ENCODE measurements around the gene TAPBPL.

The TAPBPL gene

DNA sequence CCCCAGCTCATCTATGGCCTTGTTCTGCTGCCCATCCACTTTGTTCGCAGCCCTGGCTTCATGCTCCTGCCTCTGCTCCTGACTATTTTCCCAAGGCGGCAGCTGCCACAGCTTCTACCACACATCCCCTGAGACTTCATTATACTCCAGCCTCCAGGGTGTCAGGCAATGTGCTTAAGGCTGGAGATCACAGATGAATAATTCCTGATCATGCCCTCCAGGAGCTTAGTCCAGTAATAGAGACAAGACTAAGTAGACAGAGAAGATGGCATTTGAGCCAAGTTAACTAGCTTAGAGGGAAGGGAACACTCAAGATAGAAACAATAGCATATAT, 7.1 kb downstream of the TAPBPL start:
- H3K4me1 ChIP-seq (ENCODE audit: insufficient read depth, low read length, poor library complexity, severe bottlenecking) = peaks cover 34% of the 10 kb centered on the region
- peaks cover 23% of the 10 kb centered on the region; the same call in 1 of the 2 replicates for H3K36me3 ChIP-seq (ENCODE audit: insufficient read depth, low read length)
- peaks cover 10% of the 10 kb centered on the region; the same call in 1 of the 2 replicates for H3F3A ChIP-seq (ENCODE audit: low read depth)
- TF ChIP-seq EZH2phosphoT487 (IDR thresholded peaks at IDR 0.05; ENCODE audit: borderline replicate concordance) = no peak
- TF ChIP-seq, protein P1, sequence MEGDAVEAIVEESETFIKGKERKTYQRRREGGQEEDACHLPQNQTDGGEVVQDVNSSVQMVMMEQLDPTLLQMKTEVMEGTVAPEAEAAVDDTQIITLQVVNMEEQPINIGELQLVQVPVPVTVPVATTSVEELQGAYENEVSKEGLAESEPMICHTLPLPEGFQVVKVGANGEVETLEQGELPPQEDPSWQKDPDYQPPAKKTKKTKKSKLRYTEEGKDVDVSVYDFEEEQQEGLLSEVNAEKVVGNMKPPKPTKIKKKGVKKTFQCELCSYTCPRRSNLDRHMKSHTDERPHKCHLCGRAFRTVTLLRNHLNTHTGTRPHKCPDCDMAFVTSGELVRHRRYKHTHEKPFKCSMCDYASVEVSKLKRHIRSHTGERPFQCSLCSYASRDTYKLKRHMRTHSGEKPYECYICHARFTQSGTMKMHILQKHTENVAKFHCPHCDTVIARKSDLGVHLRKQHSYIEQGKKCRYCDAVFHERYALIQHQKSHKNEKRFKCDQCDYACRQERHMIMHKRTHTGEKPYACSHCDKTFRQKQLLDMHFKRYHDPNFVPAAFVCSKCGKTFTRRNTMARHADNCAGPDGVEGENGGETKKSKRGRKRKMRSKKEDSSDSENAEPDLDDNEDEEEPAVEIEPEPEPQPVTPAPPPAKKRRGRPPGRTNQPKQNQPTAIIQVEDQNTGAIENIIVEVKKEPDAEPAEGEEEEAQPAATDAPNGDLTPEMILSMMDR (conservative IDR thresholded peaks at IDR 0.05; ENCODE audit: low read length) = no peak
- no peak overlapping the region for H2AFZ ChIP-seq (ENCODE audit: low read length)
- no peaks in the 10 kb centered on the region for H3K27me3 ChIP-seq (ENCODE audit: insufficient read depth, low read length, poor library complexity, severe bottlenecking)
- no peak overlapping the region for H3K4me2 ChIP-seq (ENCODE audit: low read depth, low read length, poor library complexity, severe bottlenecking)
- H3K9ac ChIP-seq (ENCODE audit: low read depth, low read length, poor library complexity, severe bottlenecking) = no peak overlapping the region
- no peaks in the 10 kb centered on the region for H3K9me2 ChIP-seq (replicated peaks; ENCODE audit: low read depth, low read length)
- H4K20me1 ChIP-seq (ENCODE audit: insufficient read depth, low read length, poor library complexity, severe bottlenecking) = no peaks in the 10 kb centered on the region
- no peaks in the 10 kb centered on the region for H3K9me3 ChIP-seq (ENCODE audit: insufficient read depth, low read depth, low read length)
- peaks cover 28% of the 10 kb centered on the region for H3K79me2 ChIP-seq (ENCODE audit: insufficient read depth, low read length)
- H3K4me3 ChIP-seq (ENCODE audit: low read length, poor library complexity, severe bottlenecking) = no peak overlapping the region

GRCh38 chr12:6460751-6461371, 9.0 kb downstream of the TAPBPL start:
- no peaks in the 10 kb centered on the region for H3K27me3 ChIP-seq (ENCODE audit: insufficient read depth, low read length, poor library complexity, severe bottlenecking)
- no peaks in the 10 kb centered on the region for H4K20me1 ChIP-seq (ENCODE audit: insufficient read depth, low read length, poor library complexity, severe bottlenecking)
- no peak overlapping the region for H2AFZ ChIP-seq (ENCODE audit: low read length)
- H3K9ac ChIP-seq (ENCODE audit: low read depth, low read length, poor library complexity, severe bottlenecking) = peak overlapping the region; percentile 82
- peaks cover 10% of the 10 kb centered on the region; the same call in 1 of the 2 replicates for H3F3A ChIP-seq (ENCODE audit: low read depth)
- peak overlapping the region; percentile 89 for H3K4me2 ChIP-seq (ENCODE audit: low read depth, low read length, poor library complexity, severe bottlenecking)
- H3K4me1 ChIP-seq (ENCODE audit: insufficient read depth, low read length, poor library complexity, severe bottlenecking) = peaks cover 45% of the 10 kb centered on the region
- H3K36me3 ChIP-seq (ENCODE audit: insufficient read depth, low read length) = peaks cover 28% of the 10 kb centered on the region; the same call in 1 of the 2 replicates
- peak overlapping the region; percentile 74 for H3K4me3 ChIP-seq (ENCODE audit: low read length, poor library complexity, severe bottlenecking)
- no peaks in the 10 kb centered on the region for H3K9me2 ChIP-seq (replicated peaks; ENCODE audit: low read depth, low read length)
- TF ChIP-seq EZH2phosphoT487 (IDR thresholded peaks at IDR 0.05; ENCODE audit: borderline replicate concordance) = no peak
- TF ChIP-seq, protein P1 (conservative IDR thresholded peaks at IDR 0.05; ENCODE audit: low read length) = no peak
- no peaks in the 10 kb centered on the region for H3K9me3 ChIP-seq (ENCODE audit: insufficient read depth, low read depth, low read length)
- peaks cover 29% of the 10 kb centered on the region for H3K79me2 ChIP-seq (ENCODE audit: insufficient read depth, low read length)

DNA sequence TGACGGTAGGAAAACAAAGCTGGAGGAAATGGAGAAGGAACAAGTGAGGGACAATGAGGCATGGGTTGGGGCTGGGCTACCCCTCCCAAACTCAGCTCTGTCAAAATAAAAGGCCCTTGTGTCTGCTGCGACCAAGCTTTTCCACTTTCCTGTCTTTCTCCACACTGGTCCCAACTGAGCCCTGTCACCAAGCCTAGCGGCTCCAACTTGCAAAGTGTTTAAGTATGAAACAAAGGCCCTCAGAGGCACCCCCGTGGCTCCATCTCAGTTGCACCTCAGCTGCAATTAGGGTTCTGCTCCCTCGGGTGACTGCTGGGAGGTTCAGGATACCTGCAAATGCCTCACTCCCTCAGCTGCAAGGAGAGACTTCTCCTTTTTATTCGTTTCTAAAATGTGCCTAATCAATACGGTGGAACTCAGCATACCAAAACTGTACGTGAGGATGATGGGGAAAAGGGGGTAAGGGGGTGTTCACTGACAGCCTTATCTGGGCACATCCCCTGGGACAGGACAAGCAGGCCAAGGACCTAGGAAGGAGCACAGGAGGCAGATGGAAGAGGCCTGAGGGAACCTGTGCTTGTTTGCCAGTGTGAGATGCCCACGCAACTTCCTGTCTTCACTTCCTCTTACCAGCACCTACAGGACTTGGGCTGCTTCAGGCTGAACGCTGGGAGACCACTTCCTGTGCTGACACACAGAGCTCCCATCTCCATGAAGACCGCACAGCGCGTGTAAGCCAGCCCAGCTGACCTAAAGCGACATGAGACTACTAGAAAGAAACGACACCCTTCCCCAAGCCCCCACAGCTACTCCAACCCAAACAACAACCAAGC, 9.8 kb downstream of the TAPBPL start:
- Histone ChIP-seq H2AFZ (ENCODE audit: low read length) (no peak overlapping the region), H3K4me3 (ENCODE audit: low read length, poor library complexity, severe bottlenecking) (peak overlapping the region; percentile 74), H4K20me1 (ENCODE audit: insufficient read depth, low read length, poor library complexity, severe bottlenecking) (no peaks in the 10 kb centered on the region), H3K9me2 (replicated peaks; ENCODE audit: low read depth, low read length) (no peaks in the 10 kb centered on the region), H3K9ac (ENCODE audit: low read depth, low read length, poor library complexity, severe bottlenecking) (peak overlapping the region; percentile 82), H3K79me2 (ENCODE audit: insufficient read depth, low read length) (peaks cover 33% of the 10 kb centered on the region), H3K4me1 (ENCODE audit: insufficient read depth, low read length, poor library complexity, severe bottlenecking) (peaks cover 45% of the 10 kb centered on the region), H3K9me3 (ENCODE audit: insufficient read depth, low read depth, low read length) (no peaks in the 10 kb centered on the region), H3K4me2 (ENCODE audit: low read depth, low read length, poor library complexity, severe bottlenecking) (peak overlapping the region; percentile 89), H3K27me3 (ENCODE audit: insufficient read depth, low read length, poor library complexity, severe bottlenecking) (no peaks in the 10 kb centered on the region), H3F3A (ENCODE audit: low read depth) (peaks cover 10% of the 10 kb centered on the region; the same call in 1 of the 2 replicates), H3K36me3 (ENCODE audit: insufficient read depth, low read length) (peaks cover 28% of the 10 kb centered on the region; the same call in 1 of the 2 replicates)
- TF ChIP-seq, protein P1 (conservative IDR thresholded peaks at IDR 0.05; ENCODE audit: low read length) = no peak
